Naive thymus-derived CD4-positive, alpha-beta T cell (primary cell): ENCODE data around the gene SPAG6. TPM values are rescaled to one million over a fixed set of nuclear protein-coding genes. Genes with fewer than 3 reads are reported as not detected.

ENCODE experiments used
- ATAC-seq: fragments of 150-1000 bp; cut with Tn5 transposase; 2 replicates; pipeline ENCODE4 v1.10.0; 2021; ENCODE audit warnings: mild to moderate bottlenecking, moderate library complexity
- CTCF ChIA-PET: fragments of 350-600 bp; sonication (Branson Sonifier 250); formaldehyde crosslinking; loops from one replicate; lab custom pipeline; 2021; ENCODE audit warnings: antibody characterized with exemption; lab: Charles Lee
- POLR2A ChIA-PET: fragments of 350-600 bp; sonication (Branson Sonifier 250); formaldehyde crosslinking; loops from one replicate; lab custom pipeline; 2021; ENCODE audit warnings: antibody characterized with exemption, inconsistent platforms; lab: Charles Lee
- DNase-seq, 9 donors: peaks; one replicate each; pipeline versions ENCODE4 v3.0.0 to v3.0.0-alpha.2; 2020 to 2022; ENCODE audit warnings: mixed read lengths in 1 of 9
- H3K27ac ChIP-seq: one replicate; pipeline ENCODE4 v1.7.0; 2013; ENCODE audit warnings: mild to moderate bottlenecking, low read depth, low read length, moderate library complexity
- H3K27me3 ChIP-seq, 2 donors: one replicate each; pipeline ENCODE4 v1.7.0; 2013; ENCODE audit warnings: low read length in 2 of 2, mild to moderate bottlenecking in 2 of 2, moderate library complexity in 2 of 2; ENCODE audit not compliant: control insufficient read depth in 2 of 2, insufficient read depth in 2 of 2
- H3K36me3 ChIP-seq, 3 experiments: 1 replicate in 2 of 3; 2 replicates in 1 of 3; pipeline ENCODE4 v1.7.0; 2013; ENCODE audit warnings: low read length in 3 of 3, mild to moderate bottlenecking in 3 of 3, moderate library complexity in 1 of 3; ENCODE audit not compliant: insufficient read depth in 3 of 3, control insufficient read depth in 2 of 3
- H3K4me1 ChIP-seq, 2 donors: one replicate each; pipeline ENCODE4 v1.7.0; 2013; ENCODE audit warnings: low read length in 2 of 2, mild to moderate bottlenecking in 2 of 2, moderate library complexity in 1 of 2; ENCODE audit not compliant: control insufficient read depth in 2 of 2, insufficient read depth in 2 of 2
- H3K4me3 ChIP-seq: 2 replicates; pipeline ENCODE4 v1.7.0; 2013; ENCODE audit warnings: mild to moderate bottlenecking, low read length
- H3K9me3 ChIP-seq, 3 experiments: 1 replicate in 2 of 3; 2 replicates in 1 of 3; pipeline ENCODE4 v1.7.0; 2013; ENCODE audit warnings: low read length in 3 of 3; ENCODE audit not compliant: control insufficient read depth in 2 of 3
- H3K27ac Mint-ChIP-seq, 9 donors: one replicate each; pipeline ENCODE4 v1.8.0; 2020 to 2022; ENCODE audit warnings: mixed read lengths in 9 of 9, mild to moderate bottlenecking in 8 of 9, moderate library complexity in 5 of 9, inconsistent platforms in 2 of 9
- H3K27me3 Mint-ChIP-seq, 5 donors: one replicate each; pipeline ENCODE4 v1.8.0; 2021 to 2022; ENCODE audit warnings: mixed read lengths in 5 of 5, mild to moderate bottlenecking in 1 of 5
- H3K36me3 Mint-ChIP-seq, 5 donors: one replicate each; pipeline ENCODE4 v1.8.0; 2020 to 2022; ENCODE audit warnings: mixed read lengths in 5 of 5, mild to moderate bottlenecking in 3 of 5, inconsistent platforms in 1 of 5
- H3K4me1 Mint-ChIP-seq, 7 donors: one replicate each; pipeline ENCODE4 v1.8.0; 2020 to 2022; ENCODE audit warnings: mixed read lengths in 7 of 7, mild to moderate bottlenecking in 3 of 7, inconsistent platforms in 1 of 7
- H3K4me3 Mint-ChIP-seq, 10 donors: one replicate each; pipeline ENCODE4 v1.8.0; 2020 to 2022; ENCODE audit warnings: mild to moderate bottlenecking in 10 of 10, mixed read lengths in 10 of 10, moderate library complexity in 6 of 10, inconsistent platforms in 2 of 10
- H3K9me3 Mint-ChIP-seq, 11 donors: one replicate each; pipeline ENCODE4 v1.8.0; 2020 to 2022; ENCODE audit warnings: mixed read lengths in 11 of 11, mild to moderate bottlenecking in 4 of 11, inconsistent platforms in 1 of 11, moderate library complexity in 1 of 11
- intact Hi-C, 2 donors: fragments of 100-400 bp; cut with micrococcal nuclease; formaldehyde crosslinking; loops; one replicate each; pipeline ENCODE4 v1.15.1; 2023
- polyA plus RNA-seq, 2 donors: library from polyadenylated mRNA; unstranded; fragments of 300-500 nt; fragmentation: Illumina TruSeq; gene quantifications; one replicate each; pipeline ENCODE4 v1.2.3, GENCODE V29; 2021
- total RNA-seq, 6 experiments: library from RNA in 5 of 6; stranded (reverse) in 5 of 6; gene quantifications; 1 replicate in 5 of 6; 2 replicates in 1 of 6; pipeline ENCODE4 v1.2.3 and lab custom pipeline; 2021 to 2026

Gene SPAG6
- total and polyA plus RNA-seq, 7 experiments from 2014 or later = 0.46 to 0.93 TPM; not detected in 5

DNA sequence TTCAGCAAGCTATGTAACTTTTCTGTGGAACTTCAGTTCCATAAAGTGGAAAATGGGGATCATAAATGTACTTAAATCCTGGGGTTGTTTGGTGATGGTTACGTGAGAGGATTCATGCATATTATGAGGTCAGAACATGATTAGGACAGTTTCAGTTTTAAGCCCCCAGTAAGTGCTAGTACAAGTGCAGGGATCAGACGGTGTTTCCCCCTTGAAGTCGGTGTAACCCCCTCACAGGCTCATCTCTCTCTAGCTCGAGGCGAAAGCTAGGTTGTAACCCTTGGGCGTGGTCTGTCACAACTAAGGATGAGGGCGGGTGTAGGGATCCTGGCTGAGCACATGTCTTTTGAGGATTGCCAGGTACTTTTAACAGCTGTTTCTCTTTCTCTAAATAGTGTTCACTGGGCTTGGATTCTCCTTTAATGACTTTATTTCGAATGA is 84.7 kb downstream of the SPAG6 start:
- H3K9me3 Mint-ChIP-seq = no peaks in the 10 kb centered on the region
- H3K36me3 ChIP-seq = no peaks in the 10 kb centered on the region
- ChIA-PET POLR2A (no interaction called here), CTCF (interaction anchor here (0.6 kb wide), 1 partner anchor 892 kb away, joined by 3 read pairs; no protein-coding TSS in a partner anchor)
- intact Hi-C loops = loop anchor here in 1 of 2 donors (10.0 kb wide), 3 partner anchors 285 to 1005 kb away; partner anchors contain the start of genes OTUD1 and PIP4K2A
- H3K27me3 ChIP-seq = no peaks in the 10 kb centered on the region
- H3K27me3 Mint-ChIP-seq = peaks cover 4 to 61% (median 17%) of the 10 kb centered on the region in 5 donors
- H3K9me3 ChIP-seq = no peaks in the 10 kb centered on the region
- H3K27ac ChIP-seq = no peak overlapping the region
- no peak for DNase-seq
- no peaks in the 10 kb centered on the region for H3K4me1 ChIP-seq
- no peaks in the 10 kb centered on the region for H3K36me3 Mint-ChIP-seq
- H3K4me3 Mint-ChIP-seq = no peak overlapping the region
- no peak for ATAC-seq
- H3K4me1 Mint-ChIP-seq = peaks cover 0 to 11% (median 0%) of the 10 kb centered on the region in 7 donors
- H3K4me3 ChIP-seq = no peak overlapping the region
- no peak overlapping the region for H3K27ac Mint-ChIP-seq

DNA sequence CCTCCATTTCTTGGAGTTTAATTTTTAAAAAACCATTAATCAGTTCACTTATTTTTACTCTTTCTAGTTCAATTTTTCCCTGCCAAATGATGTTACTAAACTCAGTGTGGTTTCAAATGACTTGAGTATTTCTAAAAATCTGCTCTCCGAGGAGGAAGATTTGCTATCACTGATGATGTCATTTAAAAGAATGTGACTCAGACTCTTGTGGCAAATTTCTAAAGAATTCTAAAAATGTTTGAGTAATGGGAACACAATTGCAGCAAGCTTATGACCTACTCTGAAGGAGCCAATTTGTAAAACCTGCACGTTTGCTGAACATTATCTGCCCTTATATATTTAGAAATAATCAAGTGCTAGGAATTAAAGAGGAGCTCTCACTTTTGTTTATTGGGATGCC is 88.6 kb downstream of the SPAG6 start:
- H3K27ac Mint-ChIP-seq = no peak overlapping the region
- peaks cover 0 to 3% (median 0%) of the 10 kb centered on the region in 5 donors for H3K36me3 Mint-ChIP-seq
- intact Hi-C loops = loop anchor here in 1 of 2 donors (10.0 kb wide), 3 partner anchors 281 to 1001 kb away; partner anchors contain the start of genes OTUD1 and PIP4K2A
- peaks cover 12 to 33% (median 18%) of the 10 kb centered on the region in 7 donors for H3K4me1 Mint-ChIP-seq
- ChIA-PET POLR2A (interaction anchor here (0.5 kb wide), 1 partner anchor 228 kb away, joined by 3 read pairs; no protein-coding TSS in a partner anchor), CTCF (interaction anchor here (0.6 kb wide), 1 partner anchor 176 kb away, joined by 3 read pairs; no protein-coding TSS in a partner anchor)
- peaks cover 0 to 29% (median 10%) of the 10 kb centered on the region in 5 donors for H3K27me3 Mint-ChIP-seq
- ATAC-seq = no peak
- H3K9me3 ChIP-seq = no peaks in the 10 kb centered on the region
- peaks cover 0 to 4% (median 0%) of the 10 kb centered on the region in 3 experiments for H3K36me3 ChIP-seq
- H3K4me3 ChIP-seq = no peak overlapping the region
- peaks cover 7 to 17% of the 10 kb centered on the region in 2 donors for H3K4me1 ChIP-seq
- no peaks in the 10 kb centered on the region for H3K27me3 ChIP-seq
- DNase-seq = no peak
- H3K27ac ChIP-seq = no peak overlapping the region
- no peak overlapping the region for H3K4me3 Mint-ChIP-seq
- H3K9me3 Mint-ChIP-seq = peaks cover 0 to 1% (median 0%) of the 10 kb centered on the region in 11 donors

DNA sequence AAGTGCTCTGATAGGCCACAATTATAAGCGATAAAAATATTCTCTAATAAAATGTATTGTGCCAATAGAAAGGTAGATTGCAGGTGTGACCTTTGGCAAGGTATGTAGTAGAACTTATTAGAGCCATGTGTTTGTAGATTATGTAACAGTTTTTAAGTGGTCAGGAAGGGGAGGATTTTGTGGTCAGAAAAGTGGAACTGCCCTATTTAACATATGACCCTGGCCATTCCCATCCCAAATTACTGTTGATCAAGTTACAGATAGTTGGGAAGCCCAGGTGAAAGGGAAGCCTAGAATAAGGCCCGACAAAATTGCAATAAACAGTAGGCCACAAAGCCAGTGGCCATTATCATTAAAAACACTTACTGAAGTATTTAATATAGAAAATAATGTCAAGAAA is 89.2 kb downstream of the SPAG6 start:
- H3K36me3 Mint-ChIP-seq = peaks cover 0 to 6% (median 0%) of the 10 kb centered on the region in 5 donors
- Histone ChIP-seq H3K4me1 (peaks cover 10 to 19% of the 10 kb centered on the region in 2 donors), H3K36me3 (peaks cover 0 to 4% (median 0%) of the 10 kb centered on the region in 3 experiments), H3K9me3 (no peaks in the 10 kb centered on the region), H3K27me3 (no peaks in the 10 kb centered on the region), H3K27ac (no peak overlapping the region), H3K4me3 (no peak overlapping the region)
- H3K4me3 Mint-ChIP-seq = no peak overlapping the region
- CTCF ChIA-PET = interaction anchor here (0.6 kb wide), 1 partner anchor 176 kb away, joined by 3 read pairs; no protein-coding TSS in a partner anchor
- H3K9me3 Mint-ChIP-seq = peaks cover 0 to 1% (median 0%) of the 10 kb centered on the region in 11 donors
- peaks cover 12 to 38% (median 25%) of the 10 kb centered on the region in 7 donors for H3K4me1 Mint-ChIP-seq
- ATAC-seq (no peak), DNase-seq (no peak)
- H3K27me3 Mint-ChIP-seq = peaks cover 0 to 25% (median 6%) of the 10 kb centered on the region in 5 donors
- peak overlapping the region in 2 of 9 donors; percentile 42 to 97 for H3K27ac Mint-ChIP-seq
- POLR2A ChIA-PET = interaction anchor here (0.5 to 0.7 kb wide), 2 partner anchors 228 to 278 kb away, joined by 3 read pairs; no protein-coding TSS in a partner anchor
- intact Hi-C loops = loop anchor here in 1 of 2 donors (10.0 kb wide), 3 partner anchors 280 to 1000 kb away; partner anchors contain the start of genes OTUD1 and PIP4K2A

DNA sequence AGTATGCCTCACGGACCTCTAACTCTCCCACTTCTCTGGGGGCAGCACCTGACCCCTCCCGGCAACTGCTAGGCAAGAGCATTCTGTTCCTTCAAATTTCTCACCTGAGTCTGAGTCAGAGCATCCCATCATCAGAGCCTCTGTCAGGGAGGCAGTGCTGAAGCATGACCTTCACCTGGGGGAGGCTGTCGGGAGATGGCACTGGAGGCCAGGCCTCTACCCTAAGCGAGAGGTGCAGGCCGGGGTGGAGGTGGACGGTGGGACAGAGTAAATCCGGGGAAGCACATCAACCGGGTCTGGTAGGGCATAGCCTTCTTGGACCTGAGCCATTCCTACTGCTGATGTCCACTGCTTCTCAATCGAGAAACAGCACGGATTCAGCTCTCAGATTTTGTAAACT is 90.4 kb downstream of the SPAG6 start:
- POLR2A ChIA-PET = interaction anchor here (0.8 to 3.7 kb wide), 11 partner anchors 25 to 435 kb away, joined by 3 to 38 read pairs (median 13); partner anchors contain the start of genes COMMD3 and DNAJC1
- Mint-ChIP-seq H3K27ac (peak overlapping the region; percentile 50 to 98 (median 97)), H3K4me3 (peak overlapping the region; percentile 53 to 97 (median 91)), H3K9me3 (peaks cover 0 to 1% (median 0%) of the 10 kb centered on the region in 11 donors), H3K36me3 (peaks cover 0 to 10% (median 0%) of the 10 kb centered on the region in 5 donors), H3K4me1 (peaks cover 12 to 40% (median 31%) of the 10 kb centered on the region in 7 donors), H3K27me3 (peaks cover 0 to 19% (median 2%) of the 10 kb centered on the region in 5 donors)
- ATAC-seq (no peak), DNase-seq (peak in 1 of 9 donors; percentile 5)
- intact Hi-C loops = loop anchor here (1.0 to 10.0 kb wide), 18 partner anchors 39 to 999 kb away; partner anchors contain the start of genes COMMD3 (in 2 of the 2), MLLT10 (in 2 of the 2), MSRB2 (in 1 of the 2) and OTUD1 (in 1 of the 2)
- CTCF ChIA-PET = interaction anchor here (1.0 kb wide), 1 partner anchor 552 kb away, joined by 5 read pairs; no protein-coding TSS in a partner anchor
- Histone ChIP-seq H3K4me1 (peaks cover 10 to 19% of the 10 kb centered on the region in 2 donors), H3K4me3 (no peak overlapping the region), H3K9me3 (no peaks in the 10 kb centered on the region), H3K27me3 (no peaks in the 10 kb centered on the region), H3K27ac (no peak overlapping the region), H3K36me3 (peaks cover 0 to 4% (median 0%) of the 10 kb centered on the region in 3 experiments)

DNA sequence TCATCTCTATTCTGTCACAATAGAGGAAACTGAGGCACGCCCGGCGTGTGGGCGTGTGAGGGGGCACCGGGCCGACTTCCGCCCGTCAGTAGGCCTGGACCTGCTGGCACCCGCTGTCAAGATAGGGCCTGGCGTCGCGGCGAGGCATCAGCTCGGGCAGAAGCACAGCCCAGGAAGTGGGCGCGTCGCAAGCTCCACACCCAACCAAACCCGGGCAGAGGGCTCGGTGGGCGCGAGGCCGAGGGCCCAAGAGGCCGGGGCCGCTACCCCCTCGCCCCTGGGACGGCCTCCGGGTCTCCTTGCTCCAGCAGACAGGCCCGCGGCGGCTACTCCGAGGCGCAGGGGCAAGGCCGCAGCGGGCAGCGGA is 91.2 kb downstream of the SPAG6 start:
- H3K4me3 ChIP-seq = peak overlapping the region; percentile 85
- peaks cover 0 to 4% (median 0%) of the 10 kb centered on the region in 3 experiments for H3K36me3 ChIP-seq
- ChIA-PET POLR2A (interaction anchor here (0.6 to 3.7 kb wide), 39 partner anchors 10 to 911 kb away, joined by 3 to 38 read pairs (median 4); partner anchors contain the start of genes COMMD3, DNAJC1, SKIDA1 and SPAG6), CTCF (interaction anchor here (0.7 to 1.4 kb wide), 4 partner anchors 24 to 967 kb away, joined by 3 to 5 read pairs (median 3); no protein-coding TSS in a partner anchor)
- ATAC-seq (peak; percentile 46), DNase-seq (no peak)
- Mint-ChIP-seq H3K4me3 (peak overlapping the region; percentile 90 to 97 (median 96)), H3K4me1 (peaks cover 12 to 44% (median 35%) of the 10 kb centered on the region in 7 donors), H3K36me3 (peaks cover 0 to 12% (median 0%) of the 10 kb centered on the region in 5 donors), H3K27ac (peak overlapping the region; percentile 74 to 98 (median 97)), H3K9me3 (peaks cover 0 to 1% (median 0%) of the 10 kb centered on the region in 11 donors), H3K27me3 (peaks cover 0 to 22% (median 0%) of the 10 kb centered on the region in 5 donors)
- H3K27me3 ChIP-seq = no peaks in the 10 kb centered on the region
- intact Hi-C loops = loop anchor here (1.0 to 10.0 kb wide), 18 partner anchors 38 to 998 kb away; partner anchors contain the start of genes COMMD3 (in 2 of the 2), MLLT10 (in 2 of the 2), MSRB2 (in 1 of the 2) and OTUD1 (in 1 of the 2)
- peaks cover 10 to 19% of the 10 kb centered on the region in 2 donors for H3K4me1 ChIP-seq
- no peaks in the 10 kb centered on the region for H3K9me3 ChIP-seq
- peak overlapping the region; percentile 88 for H3K27ac ChIP-seq
